ENCODE results near the gene RGS9.

GRCh38 chr17:65103896-65104295 is 33.3 kb upstream of the RGS9 start:
- no peak for TF ChIP-seq POLR2A (IDR thresholded peaks at IDR 0.05)
- TF ChIP-seq CTCF (IDR thresholded peaks at IDR 0.05): no peak
- no peak for TF ChIP-seq POLR2AphosphoS5 (IDR thresholded peaks at IDR 0.05)
- no peak for TF ChIP-seq EP300 (IDR thresholded peaks at IDR 0.05)

All from stomach (tissue), 4 donors.